Sciatic nerve (tissue), 2 donors: ENCODE measurements around the gene ACTL10. TPM values are rescaled to one million over a fixed set of nuclear protein-coding genes. Genes with fewer than 3 reads are reported as not detected.

ENCODE experiments used
- ATAC-seq: fragments of 200-7000 bp; cut with Tn5 transposase; one replicate; pipeline ENCODE4 v1.9.1; 2020; ENCODE audit warnings: mild to moderate bottlenecking, moderate library complexity
- DNase-seq: peaks from one replicate; pipeline ENCODE4 v3.0.0-alpha.2; 2020; ENCODE audit warnings: low spot score
- intact Hi-C: fragments of 100-400 bp; cut with DNase I; formaldehyde crosslinking; loops from one replicate; pipeline ENCODE4 v1.14.2; 2022
- total RNA-seq: library from RNA; stranded (reverse); fragmentation: NEBNext Ultra II Directional; extraction: Animal tissue kit (Norgen Biotek cat#: 25700); gene quantifications from one replicate; pipeline ENCODE4 v1.2.1, GENCODE V29; 2021
- donor health status: DM: no; HTN: no; CAD: no.
- donor health status: DM: no; HTN: no; CAD: no.

The ACTL10 gene
- total RNA-seq, 1 donor from 2014 or later: 0.71 TPM

- intact Hi-C loops: no loop called here
- ATAC-seq (peak; percentile 91), DNase-seq (no peak)
These were observed 18.9 kb upstream of the ACTL10 start for GRCh38 chr20:33647603-33648395.

- ATAC-seq: no peak
- intact Hi-C loops: no loop called here
These were observed 18.2 kb upstream of the ACTL10 start for GRCh38 chr20:33648396-33649004.

GRCh38 chr20:33649201-33649681 lies 17.5 kb upstream of the ACTL10 start:
- intact Hi-C loops: no loop called here
- ATAC-seq (peak; percentile 39), DNase-seq (peak; percentile 59)

More at GRCh38 chr20:33648396-33649004, 18.2 kb upstream of the ACTL10 start:
- DNase-seq: no peak

- intact Hi-C loops: no loop called here
- ATAC-seq (no peak), DNase-seq (no peak)
These were observed 16.5 kb upstream of the ACTL10 start for GRCh38 chr20:33650111-33650752.

- DNase-seq: no peak
- intact Hi-C loops: no loop called here
These were observed 15.8 kb upstream of the ACTL10 start for GRCh38 chr20:33650753-33651561.

GRCh38 chr20:33651562-33652048 lies 15.1 kb upstream of the ACTL10 start:
- ATAC-seq: no peak
- DNase-seq: no peak
- intact Hi-C loops: no loop called here

More at GRCh38 chr20:33650753-33651561, 15.8 kb upstream of the ACTL10 start:
- ATAC-seq: no peak

GRCh38 chr20:33653218-33653899 lies 13.4 kb upstream of the ACTL10 start:
- DNase-seq (no peak), ATAC-seq (peak; percentile 75)
- intact Hi-C loops: no loop called here

- DNase-seq (no peak), ATAC-seq (no peak)
- intact Hi-C loops: no loop called here
These were observed 12.7 kb upstream of the ACTL10 start for GRCh38 chr20:33653900-33654596.

- DNase-seq (no peak), ATAC-seq (no peak)
- intact Hi-C loops: no loop called here
These were observed 12.0 kb upstream of the ACTL10 start for GRCh38 chr20:33654680-33655161.

- ATAC-seq: no peak
- DNase-seq: no peak
- intact Hi-C loops: no loop called here
These were observed 11.6 kb upstream of the ACTL10 start for GRCh38 chr20:33655164-33655563.

- ATAC-seq (no peak), DNase-seq (no peak)
- intact Hi-C loops: no loop called here
These were observed 10.5 kb upstream of the ACTL10 start for GRCh38 chr20:33656010-33656782.

GRCh38 chr20:33656783-33657703 lies 9.7 kb upstream of the ACTL10 start:
- intact Hi-C loops: no loop called here
- no peak for ATAC-seq
- DNase-seq: no peak

GRCh38 chr20:33657704-33658095 lies 9.0 kb upstream of the ACTL10 start:
- intact Hi-C loops: no loop called here

GRCh38 chr20:33658510-33658909 lies 8.2 kb upstream of the ACTL10 start:
- ATAC-seq: no peak
- DNase-seq: no peak
- intact Hi-C loops: no loop called here

More at GRCh38 chr20:33657704-33658095, 9.0 kb upstream of the ACTL10 start:
- ATAC-seq (no peak), DNase-seq (no peak)

GRCh38 chr20:33658929-33659328 lies 7.8 kb upstream of the ACTL10 start:
- ATAC-seq (no peak), DNase-seq (no peak)
- intact Hi-C loops: no loop called here
